OCI-LY7 (cell line): Measurements from ENCODE around the gene RAD9A.

Experiments used
- CTCF ChIP-seq: fragments of 200-600 bp; sonication (generic); conservative IDR thresholded peaks from 2 replicates; pipeline ENCODE4 v1.5.1; 2014; ENCODE audit warnings: mild to moderate bottlenecking, antibody characterized with exemption, low read length, moderate library complexity, mixed read lengths
- EZH2phosphoT487 ChIP-seq: fragments of 200-600 bp; sonication (generic); IDR thresholded peaks from 2 replicates; pipeline ENCODE4 v1.6.1; 2018; ENCODE audit warnings: low read depth, borderline replicate concordance, mild to moderate bottlenecking, mixed run types, antibody characterized with exemption, low read length, moderate library complexity, mixed read lengths

GRCh38 chr11:67398661-67399563 lies 7.1 kb downstream of the RAD9A start:
- TF ChIP-seq CTCF (no peak), EZH2phosphoT487 (no peak)
